MCF 10A (cell line): ENCODE results near the gene DLG3. TPM values are rescaled to one million over a fixed set of nuclear protein-coding genes. Genes with fewer than 3 reads are reported as not detected.
"Not testable (repeated sequence)": the region's sequence is repeated elsewhere in the genome, so short reads cannot be mapped to it uniquely, and the experiment has no call there.

Experiments
- BruUV-seq: library from RNA; stranded (reverse); fragments of 400-500 nt; replicated peaks from 2 replicates; lab custom pipeline; 2021; lab: Mats Ljungman, UMichigan
- CTCF ChIA-PET: fragments of 300-600 bp; sonication (Branson Sonifier 250); formaldehyde crosslinking; extraction: SDS; loops from one replicate; lab custom pipeline; 2021; ENCODE audit warnings: antibody characterized with exemption, inconsistent platforms; lab: Yijun Ruan, JAX
- POLR2A ChIA-PET: fragments of 300-600, 350-650 bp; sonication (Branson Sonifier 250); formaldehyde crosslinking; extraction: SDS; loops from one replicate; lab custom pipeline; 2020; ENCODE audit warnings: antibody characterized with exemption, inconsistent platforms; lab: Yijun Ruan, JAX
- DNase-seq: peaks from one replicate; pipeline ENCODE4 v3.0.0-alpha.2; 2018; ENCODE audit not compliant: unreplicated experiment
- H3K27ac Mint-ChIP-seq: one replicate; pipeline ENCODE4 v1.8.0; 2022; ENCODE audit warnings: mild to moderate bottlenecking, low read depth, mixed read lengths; ENCODE audit not compliant: unreplicated experiment
- H3K27me3 Mint-ChIP-seq: one replicate; pipeline ENCODE4 v1.8.0; 2022; ENCODE audit warnings: mixed read lengths; ENCODE audit not compliant: insufficient read depth, unreplicated experiment
- H3K36me3 Mint-ChIP-seq: one replicate; pipeline ENCODE4 v1.8.0; 2022; ENCODE audit warnings: mild to moderate bottlenecking, moderate library complexity, mixed read lengths; ENCODE audit not compliant: insufficient read depth, unreplicated experiment
- H3K4me1 Mint-ChIP-seq: one replicate; pipeline ENCODE4 v1.8.0; 2022; ENCODE audit warnings: mixed read lengths; ENCODE audit not compliant: insufficient read depth, unreplicated experiment
- H3K4me3 Mint-ChIP-seq: one replicate; pipeline ENCODE4 v1.8.0; 2022; ENCODE audit warnings: mild to moderate bottlenecking, moderate library complexity, mixed read lengths; ENCODE audit not compliant: unreplicated experiment
- H3K9me3 Mint-ChIP-seq: one replicate; pipeline ENCODE4 v1.8.0; 2022; ENCODE audit warnings: mixed read lengths; ENCODE audit not compliant: unreplicated experiment
- intact Hi-C: fragments of 100-400 bp; cut with micrococcal nuclease; formaldehyde crosslinking; loops from 2 replicates; pipeline ENCODE4 v1.14.1; 2022
- total RNA-seq: library from RNA; stranded (reverse); gene quantifications from 2 replicates; pipeline ENCODE4 v1.2.3, GENCODE V29; 2022
- TF ChIP-seq, protein P1 (sequence below): fragments of 200-600 bp; IDR thresholded peaks from one replicate; pipeline ENCODE4 v1.8.0; 2022; ENCODE audit warnings: antibody characterized with exemption, mild to moderate bottlenecking; ENCODE audit not compliant: unreplicated experiment

DLG3 gene
- total RNA-seq, 1 experiment from 2014 or later = 12.8 TPM

DNA sequence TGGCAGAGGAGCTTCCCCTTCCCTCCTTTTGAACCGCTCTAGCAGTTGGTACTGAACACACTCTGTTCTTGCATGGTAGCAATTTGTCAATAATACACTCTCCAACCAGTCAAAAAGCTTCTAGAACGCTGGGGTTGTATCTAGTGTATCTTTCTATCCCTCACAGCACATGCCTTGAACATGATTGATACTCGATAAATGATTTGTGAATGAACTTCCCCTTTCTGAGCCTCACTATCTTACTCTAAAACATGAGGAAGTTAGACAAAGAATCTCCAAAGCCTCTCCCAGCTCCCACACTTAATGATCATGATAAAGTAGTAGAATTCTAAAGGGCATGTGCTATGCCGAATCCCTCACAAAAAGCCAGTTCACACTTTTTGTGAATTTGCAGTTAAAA, 64.4 kb downstream of the DLG3 start:
- TF ChIP-seq, protein P1, sequence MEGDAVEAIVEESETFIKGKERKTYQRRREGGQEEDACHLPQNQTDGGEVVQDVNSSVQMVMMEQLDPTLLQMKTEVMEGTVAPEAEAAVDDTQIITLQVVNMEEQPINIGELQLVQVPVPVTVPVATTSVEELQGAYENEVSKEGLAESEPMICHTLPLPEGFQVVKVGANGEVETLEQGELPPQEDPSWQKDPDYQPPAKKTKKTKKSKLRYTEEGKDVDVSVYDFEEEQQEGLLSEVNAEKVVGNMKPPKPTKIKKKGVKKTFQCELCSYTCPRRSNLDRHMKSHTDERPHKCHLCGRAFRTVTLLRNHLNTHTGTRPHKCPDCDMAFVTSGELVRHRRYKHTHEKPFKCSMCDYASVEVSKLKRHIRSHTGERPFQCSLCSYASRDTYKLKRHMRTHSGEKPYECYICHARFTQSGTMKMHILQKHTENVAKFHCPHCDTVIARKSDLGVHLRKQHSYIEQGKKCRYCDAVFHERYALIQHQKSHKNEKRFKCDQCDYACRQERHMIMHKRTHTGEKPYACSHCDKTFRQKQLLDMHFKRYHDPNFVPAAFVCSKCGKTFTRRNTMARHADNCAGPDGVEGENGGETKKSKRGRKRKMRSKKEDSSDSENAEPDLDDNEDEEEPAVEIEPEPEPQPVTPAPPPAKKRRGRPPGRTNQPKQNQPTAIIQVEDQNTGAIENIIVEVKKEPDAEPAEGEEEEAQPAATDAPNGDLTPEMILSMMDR = no peak
- ChIA-PET POLR2A (interaction anchor here (0.7 kb wide), 1 partner anchor 531 kb away, joined by 4 read pairs; no protein-coding TSS in a partner anchor), CTCF (no interaction called here)
- Mint-ChIP-seq H3K4me1 (peaks cover 7% of the 10 kb centered on the region), H3K9me3 (no peaks in the 10 kb centered on the region), H3K4me3 (no peak overlapping the region), H3K27me3 (peaks cover 65% of the 10 kb centered on the region), H3K27ac (no peak overlapping the region), H3K36me3 (peaks cover 4% of the 10 kb centered on the region)
- BruUV-seq = no TSS peak
- intact Hi-C loops = no loop called here
- no peak for DNase-seq

DNA sequence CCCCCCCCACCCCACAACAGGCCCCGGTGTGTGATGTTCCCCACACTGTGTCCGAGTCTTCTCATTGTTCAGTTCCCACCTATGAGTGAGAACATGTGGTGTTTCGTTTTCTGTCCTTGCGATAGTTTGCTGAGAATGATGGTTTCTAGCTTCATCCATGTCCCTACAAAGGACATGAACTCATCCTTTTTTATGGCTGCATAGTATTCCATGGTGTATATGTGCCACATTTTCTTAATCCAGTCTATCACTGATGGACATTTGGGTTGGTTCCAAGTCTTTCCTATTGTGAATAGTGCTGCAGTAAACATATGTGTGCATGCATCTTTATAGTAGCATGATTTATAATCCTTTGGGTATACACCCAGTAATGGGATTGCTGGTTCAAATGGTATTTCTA, 70.6 kb downstream of the DLG3 start:
- CTCF ChIA-PET, H3K4me3 Mint-ChIP-seq, H3K9me3 Mint-ChIP-seq, intact Hi-C loops, POLR2A ChIA-PET, DNase-seq, BruUV-seq, H3K4me1 Mint-ChIP-seq, H3K36me3 Mint-ChIP-seq, H3K27ac Mint-ChIP-seq: not testable (repeated sequence)
- peaks cover 40% of the 10 kb centered on the region for H3K27me3 Mint-ChIP-seq

DNA sequence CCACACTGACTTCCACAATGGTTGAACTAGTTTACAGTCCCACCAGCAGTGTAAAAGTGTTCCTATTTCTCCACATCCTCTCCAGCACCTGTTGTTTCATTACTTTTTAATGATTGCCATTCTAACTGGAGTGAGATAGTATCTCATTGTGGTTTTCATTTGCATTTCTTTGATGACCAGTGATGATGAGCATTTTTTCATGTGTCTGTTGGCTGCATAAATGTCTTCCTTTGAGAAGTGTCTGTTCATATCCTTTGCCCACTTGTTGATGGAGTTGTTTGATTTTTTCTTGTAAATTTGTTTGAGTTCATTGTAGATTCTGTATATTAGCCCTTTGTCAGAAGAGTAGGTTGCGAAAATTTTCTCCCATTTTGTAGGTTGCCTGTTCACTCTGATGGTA, 71.1 kb downstream of the DLG3 start:
- DNase-seq, BruUV-seq, POLR2A ChIA-PET: not testable (repeated sequence)

DNA sequence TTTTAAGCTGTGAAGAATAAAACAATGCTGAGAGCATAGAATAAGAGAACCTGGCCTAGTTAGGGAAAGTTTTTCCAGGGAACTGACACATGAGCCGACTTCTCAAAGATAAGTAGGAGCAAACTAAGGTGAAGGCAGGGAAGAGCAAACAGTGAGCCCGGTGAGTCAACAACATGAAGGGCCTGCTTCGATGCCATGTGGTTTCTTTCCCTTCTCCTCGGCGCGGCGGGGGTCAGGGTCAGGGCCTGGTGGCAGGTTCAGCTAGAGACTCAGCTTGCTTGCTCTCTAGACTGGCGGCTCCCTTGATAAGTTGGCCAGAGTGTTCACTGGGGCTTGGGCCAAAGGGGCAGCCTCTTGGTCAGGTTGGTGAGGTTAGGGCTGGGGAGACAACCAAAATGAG, 81.1 kb downstream of the DLG3 start:
- intact Hi-C loops = no loop called here
- Mint-ChIP-seq H3K4me1 (no peaks in the 10 kb centered on the region), H3K4me3 (no peak overlapping the region), H3K36me3 (no peaks in the 10 kb centered on the region), H3K27me3 (peaks cover 54% of the 10 kb centered on the region), H3K27ac (no peak overlapping the region), H3K9me3 (no peaks in the 10 kb centered on the region)
- BruUV-seq = no TSS peak
- TF ChIP-seq, protein P1 = no peak
- ChIA-PET CTCF (interaction anchor here (0.5 to 0.8 kb wide), 3 partner anchors 70 to 244 kb away, joined by 3 to 5 read pairs (median 3); no protein-coding TSS in a partner anchor), POLR2A (no interaction called here)
- DNase-seq = no peak

More for the DNA sequence above, 71.1 kb downstream of the DLG3 start:
- intact Hi-C loops, CTCF ChIA-PET, H3K27ac Mint-ChIP-seq, H3K4me1 Mint-ChIP-seq, H3K9me3 Mint-ChIP-seq, H3K4me3 Mint-ChIP-seq, H3K36me3 Mint-ChIP-seq: not testable (repeated sequence)
- peaks cover 37% of the 10 kb centered on the region for H3K27me3 Mint-ChIP-seq

DNA sequence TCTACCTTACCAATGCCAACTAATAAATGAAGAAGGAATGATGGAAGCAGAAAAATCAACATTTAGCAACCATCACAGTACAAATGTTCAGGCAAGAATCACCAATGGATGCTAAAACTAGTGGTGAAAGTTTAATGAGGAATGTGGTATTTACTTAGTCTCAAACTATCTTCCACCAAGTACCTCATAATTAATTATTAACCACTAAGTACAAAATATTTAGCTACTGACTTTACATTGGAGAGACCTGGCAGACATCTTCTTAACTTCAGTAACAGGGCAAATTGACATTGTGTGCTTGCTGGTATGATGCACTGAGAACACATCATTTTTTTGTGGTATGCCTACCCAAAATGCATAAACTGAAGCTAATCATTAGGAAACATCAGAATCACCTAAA, 82.4 kb downstream of the DLG3 start:
- Mint-ChIP-seq H3K9me3 (no peaks in the 10 kb centered on the region), H3K36me3 (no peaks in the 10 kb centered on the region), H3K27me3 (peaks cover 67% of the 10 kb centered on the region), H3K4me3 (no peak overlapping the region), H3K4me1 (no peaks in the 10 kb centered on the region), H3K27ac (no peak overlapping the region)
- DNase-seq = no peak
- ChIA-PET POLR2A (no interaction called here), CTCF (no interaction called here)
- intact Hi-C loops = no loop called here
- BruUV-seq = no TSS peak
- TF ChIP-seq, protein P1 = no peak
